Measurements from ENCODE around the gene ECI2.
A peak's percentile ranks its signal among the peaks of the same experiment; 100 is the strongest.
"Not testable (repeated sequence)": the region's sequence is repeated elsewhere in the genome, so short reads cannot be mapped to it uniquely, and the experiment has no call there.

Gene ECI2

DNA sequence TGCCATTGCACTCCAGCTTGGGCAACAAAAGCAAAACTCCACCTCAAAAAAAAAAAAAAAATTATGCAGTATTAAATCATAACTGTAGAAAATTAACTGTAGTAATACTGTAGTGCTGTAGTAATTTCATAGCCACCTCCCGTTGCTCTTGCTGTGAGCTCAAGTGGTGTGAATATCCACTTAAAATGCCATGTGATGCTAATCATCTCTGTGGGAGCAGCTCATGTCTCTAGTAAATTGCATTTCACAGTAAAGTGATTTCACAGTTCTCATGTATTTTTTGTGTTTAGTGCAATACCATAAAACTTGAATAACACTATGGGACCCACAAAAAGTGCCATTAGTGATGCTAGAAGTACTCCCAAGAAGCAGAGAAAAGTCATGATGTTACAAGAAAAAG, 42.1 kb downstream of the ECI2 start:
- no peak for DNase-seq

DNA sequence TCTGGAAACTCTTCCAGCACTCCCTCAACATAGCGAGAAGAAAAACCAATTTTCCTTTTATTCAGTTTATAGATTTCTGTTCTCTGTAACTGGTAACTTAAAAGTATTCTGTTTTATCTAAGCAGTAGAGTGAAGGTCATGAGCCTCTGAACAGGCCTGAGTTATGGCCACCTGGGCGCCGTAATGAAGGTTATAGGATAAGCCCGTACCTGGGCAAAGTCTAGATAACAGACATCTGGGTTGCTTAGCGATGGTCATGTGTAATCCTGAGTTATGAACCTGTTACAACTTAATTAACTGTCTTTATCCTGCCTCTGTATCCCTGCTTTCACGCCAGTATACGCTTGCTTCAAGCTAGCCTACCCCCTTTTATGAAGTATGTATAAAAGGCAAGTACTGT, 43.4 kb downstream of the ECI2 start:
- no peak for DNase-seq

DNA sequence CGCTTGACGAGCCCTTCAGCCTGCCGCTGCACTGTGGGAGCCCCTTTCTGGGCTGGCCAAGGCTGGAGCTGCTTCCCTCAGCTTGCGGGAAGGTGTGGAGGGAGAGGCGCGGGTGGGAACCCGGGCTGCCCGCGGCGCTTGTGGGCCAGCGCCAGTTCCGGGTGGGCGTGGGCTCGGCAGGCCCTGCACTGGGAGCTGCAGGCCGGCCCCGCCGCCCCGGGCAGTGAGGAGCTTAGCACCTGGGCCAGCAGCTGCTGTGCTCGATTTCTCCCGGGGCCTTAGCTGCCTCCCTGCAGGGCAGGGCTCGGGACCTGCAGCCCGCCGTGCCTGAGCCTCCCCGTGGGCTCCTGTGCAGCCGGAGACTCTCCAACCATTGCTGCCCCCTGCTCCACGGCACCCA, 45.3 kb downstream of the ECI2 start:
- not testable (repeated sequence) for DNase-seq

DNA sequence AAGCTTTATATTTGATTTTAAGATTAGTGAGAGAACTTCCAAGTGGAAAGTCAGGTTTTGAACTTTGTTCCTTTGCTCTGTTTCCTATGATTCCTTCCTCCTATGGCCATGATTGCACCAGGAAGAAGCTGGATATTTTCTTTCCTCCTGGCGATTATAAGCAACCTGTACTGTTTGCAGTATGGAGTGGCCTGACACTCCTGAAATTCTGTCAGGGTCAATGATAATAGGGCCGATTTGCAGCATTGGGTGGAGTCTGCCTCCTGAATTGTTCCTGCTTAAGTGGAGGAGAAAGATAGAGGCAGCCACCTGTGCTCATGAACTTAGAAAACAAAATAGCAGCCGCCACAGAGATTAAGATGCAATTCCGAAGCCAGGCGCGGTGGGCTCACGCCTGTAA, 46.7 kb downstream of the ECI2 start:
- DNase-seq: no peak

DNA sequence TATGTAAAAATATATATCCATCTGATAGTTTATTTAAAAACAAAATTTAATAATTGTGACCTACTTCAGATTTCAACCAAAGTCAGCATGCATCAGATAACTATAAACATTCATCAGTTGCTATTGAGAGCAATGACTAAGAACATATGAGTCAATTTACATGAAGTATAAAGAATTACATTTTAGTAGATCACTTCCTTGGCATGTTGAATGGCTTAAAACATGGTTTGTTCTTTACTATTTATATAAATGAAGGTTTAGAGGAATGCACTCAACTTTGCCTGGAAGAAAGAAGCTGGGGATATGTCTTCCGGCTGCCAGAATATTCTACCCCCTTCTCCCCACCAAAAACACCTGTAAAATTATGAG, 50.1 kb downstream of the ECI2 start:
- DNase-seq: peak; percentile 71

DNA sequence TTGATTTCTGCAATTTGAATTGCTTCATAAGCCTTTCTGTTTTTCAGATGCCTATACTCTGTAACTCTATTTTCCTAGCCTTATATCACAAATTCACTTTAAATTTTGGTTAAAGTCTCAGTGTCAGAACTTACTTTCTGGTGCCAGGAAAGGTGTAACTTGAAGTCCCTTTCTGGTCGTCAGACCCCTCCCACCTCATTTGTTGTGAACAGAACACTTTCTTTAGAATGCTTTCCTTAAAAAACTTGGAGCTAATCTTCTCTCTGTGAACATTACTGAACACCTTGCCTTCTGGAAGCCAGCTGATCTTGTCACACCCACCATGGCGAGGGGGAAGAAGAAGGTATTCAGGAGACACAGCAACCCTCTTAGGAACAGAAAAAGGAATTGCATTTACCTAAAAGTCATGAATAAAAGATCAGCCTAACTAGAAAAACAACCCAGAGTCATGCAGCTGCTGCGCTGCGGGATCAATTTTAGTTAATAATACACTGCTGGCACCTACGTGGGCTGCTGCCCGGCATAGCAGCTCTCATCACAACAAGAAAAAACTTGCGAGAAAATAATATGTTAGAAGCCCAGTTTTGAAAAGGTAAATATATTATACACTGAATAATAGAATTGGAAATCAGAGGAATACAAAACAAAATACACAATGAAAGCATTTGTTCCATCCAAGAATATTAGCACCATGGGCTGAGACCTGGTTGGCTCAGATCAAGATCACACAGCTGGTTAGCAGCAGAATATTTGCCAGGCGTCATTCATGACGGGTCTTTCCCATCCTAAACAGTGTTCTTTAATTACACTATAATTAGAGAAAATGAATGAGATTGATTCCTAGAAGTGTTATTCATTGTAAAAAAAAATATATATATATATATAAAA, 50.7 kb downstream of the ECI2 start:
- DNase-seq: no peak

DNA sequence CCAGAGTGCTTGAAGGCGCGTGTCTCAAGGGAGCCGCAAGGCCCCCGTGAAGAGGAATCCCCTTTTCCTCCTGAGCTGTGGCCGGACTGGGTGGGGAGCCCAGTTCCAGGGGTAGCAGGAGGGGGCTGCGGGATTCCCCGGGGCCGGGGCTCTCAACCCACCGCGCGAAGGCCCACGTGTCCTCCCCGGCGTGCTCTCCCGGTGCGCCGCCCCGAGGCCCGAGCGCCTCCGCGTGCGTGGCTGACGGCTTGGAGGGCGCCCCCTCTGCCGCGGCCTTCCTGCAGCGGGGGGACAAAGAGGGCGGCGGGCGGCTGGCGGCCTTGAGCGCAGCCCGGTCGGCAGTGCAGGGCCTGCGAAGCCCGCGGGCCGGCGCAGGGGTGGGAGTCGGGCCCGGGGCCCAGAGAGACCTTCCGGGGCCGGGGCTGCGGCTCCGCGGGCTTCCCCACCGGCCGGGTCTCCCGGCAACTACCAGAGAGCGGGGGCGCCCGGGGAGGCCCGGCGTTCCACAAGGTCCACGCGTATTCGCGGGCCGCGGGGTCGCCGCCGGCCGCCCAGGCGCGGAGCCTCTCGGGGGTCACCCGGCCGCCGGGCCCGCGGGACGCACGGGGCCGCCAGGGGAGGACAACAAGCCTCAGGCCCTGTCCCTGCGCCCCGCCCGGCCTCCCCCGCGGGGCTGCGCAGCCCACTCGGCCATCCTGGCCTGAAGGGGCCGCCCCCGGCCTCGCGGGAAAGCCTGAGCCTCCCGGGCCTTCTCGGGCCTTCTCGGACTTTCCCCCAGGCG, 56.5 kb downstream of the ECI2 start, which contains the start of gene FAM217A:
Gene FAM217A (minus strand): TSS at position 447 of the 781 bp plus-strand sequence. CDS start 1,723 bp downstream, outside the sequence.
- DNase-seq: no peak

DNA sequence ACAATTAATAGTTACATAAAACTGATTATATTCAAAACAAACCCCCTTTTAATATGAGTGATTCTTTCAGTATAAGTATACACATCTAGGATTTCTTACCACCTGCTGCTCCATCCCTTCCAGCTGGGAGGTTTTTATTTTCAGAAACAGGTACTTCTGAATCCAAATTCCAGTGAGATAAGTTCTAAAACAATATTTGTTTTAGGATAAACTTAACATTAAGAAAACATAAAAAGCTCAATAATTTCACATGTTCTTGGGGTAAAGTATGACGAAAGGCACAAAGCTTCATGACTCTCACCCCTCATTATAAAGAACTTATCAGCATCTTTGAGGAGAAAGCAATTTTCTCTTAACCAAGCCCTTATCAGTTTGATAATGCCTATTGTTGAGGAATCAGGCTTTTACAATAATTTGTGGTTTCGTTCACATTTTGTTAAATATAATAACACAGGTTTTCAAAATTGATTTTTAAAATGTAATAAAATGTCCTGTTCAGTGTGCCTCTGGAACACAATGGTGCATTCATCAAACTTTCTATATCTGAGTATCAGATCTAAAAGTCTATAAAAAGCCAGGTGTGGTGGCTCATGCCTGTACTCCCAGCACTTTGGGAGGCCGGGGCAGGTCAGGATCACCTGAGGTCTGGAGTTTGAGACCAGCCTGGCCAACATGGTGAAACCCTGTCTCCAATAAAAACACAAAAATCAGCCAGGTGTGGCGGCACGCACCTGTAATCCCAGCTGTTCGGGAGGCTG, 60.7 kb downstream of the ECI2 start:
- DNase-seq: no peak

DNA sequence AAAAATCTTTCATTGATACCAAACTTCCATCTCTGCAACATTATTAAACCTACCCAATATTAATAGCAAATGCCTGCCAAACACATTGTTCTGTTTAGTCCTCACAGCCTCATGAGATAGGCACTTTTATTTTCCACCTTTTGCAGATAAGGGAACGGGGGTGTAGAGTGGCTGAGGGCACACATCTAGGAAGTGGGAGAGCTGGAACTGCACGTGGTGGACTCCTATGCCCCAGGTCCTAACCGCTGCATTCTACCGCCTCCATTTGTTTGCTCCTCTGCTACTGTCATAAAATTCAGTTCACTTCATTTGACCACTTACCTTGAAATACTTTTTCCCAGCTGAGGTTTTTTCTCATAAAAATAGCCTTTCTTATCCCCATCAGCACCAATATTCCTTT, 64.0 kb downstream of the ECI2 start:
- no peak for DNase-seq

DNA sequence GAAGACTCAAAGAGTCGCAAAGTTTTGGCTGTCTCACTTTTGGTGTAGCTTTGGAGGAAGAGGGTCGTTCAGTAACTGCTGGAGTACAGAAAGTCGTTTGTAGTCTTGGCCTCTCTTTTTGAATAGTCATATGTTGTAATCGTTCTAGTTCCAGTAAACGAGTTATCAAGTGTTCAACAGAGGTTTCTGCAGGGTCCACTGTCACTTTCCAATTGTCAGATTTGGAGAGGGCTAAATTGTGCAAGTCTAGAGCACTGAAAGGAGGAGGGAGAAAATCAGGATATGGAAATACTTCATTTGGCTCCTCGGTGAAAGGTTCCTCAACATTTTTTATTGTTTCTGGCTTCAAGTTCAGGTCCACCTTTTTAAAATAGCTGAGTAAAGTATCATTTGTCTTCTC, 66.2 kb downstream of the ECI2 start:
- no peak for DNase-seq

DNA sequence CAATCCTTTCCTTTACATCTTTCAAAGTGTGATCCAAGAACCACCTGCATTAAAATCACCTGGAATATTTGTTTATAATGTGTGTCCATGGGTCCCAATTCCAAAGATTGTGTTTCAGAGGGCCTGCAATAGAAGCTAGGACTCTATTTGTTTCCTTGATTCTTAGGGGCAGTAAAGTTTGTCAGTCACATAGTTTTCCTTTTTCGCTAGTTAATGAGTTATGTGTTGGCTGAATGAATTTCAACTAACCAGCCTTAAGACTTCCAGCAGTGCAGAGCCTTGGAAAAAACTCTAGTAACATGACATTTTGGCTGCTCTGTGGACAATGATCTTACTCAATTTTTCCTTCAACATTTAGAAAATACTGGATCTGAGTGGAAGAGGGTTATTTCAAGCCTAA, 67.7 kb downstream of the ECI2 start:
- DNase-seq: no peak

DNA sequence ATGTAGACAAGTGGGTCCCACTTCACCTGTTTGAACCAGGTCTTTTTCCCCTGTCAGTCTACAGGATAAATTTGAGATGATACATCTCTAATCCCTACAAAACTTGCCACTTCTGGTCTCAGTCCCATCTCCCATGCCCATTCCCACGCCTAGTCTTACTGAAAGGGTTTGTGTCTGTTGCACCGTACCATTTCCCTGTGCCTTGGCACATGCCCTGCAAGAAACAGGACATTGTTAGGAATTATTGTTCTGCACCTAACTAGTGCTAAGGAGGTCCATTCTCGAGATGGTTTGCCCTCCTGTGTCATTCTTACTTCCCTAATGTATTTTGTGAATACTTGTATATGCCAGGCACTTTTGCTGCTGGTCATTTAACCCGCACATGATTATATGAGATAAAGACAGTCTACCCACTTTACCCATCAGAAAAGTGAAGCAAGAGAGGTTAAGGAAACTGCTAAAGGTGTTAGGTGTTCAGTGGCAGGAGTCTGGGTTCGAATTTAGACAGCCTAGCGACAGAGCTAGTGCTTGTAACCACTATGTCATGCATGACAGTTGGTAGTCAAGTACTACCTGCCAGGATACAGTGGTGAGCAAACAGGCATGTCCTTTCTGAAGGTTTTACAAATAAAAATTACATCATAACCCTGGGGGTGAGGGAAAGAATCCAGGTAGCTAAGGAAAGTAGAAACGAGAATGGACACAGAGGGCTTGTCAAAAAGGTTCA, 69.2 kb downstream of the ECI2 start:
- no peak for DNase-seq

Data from fibroblast of skin of right quadriceps (primary cell).